ENCODE results near the gene MYEOV.

The MYEOV gene

DNA sequence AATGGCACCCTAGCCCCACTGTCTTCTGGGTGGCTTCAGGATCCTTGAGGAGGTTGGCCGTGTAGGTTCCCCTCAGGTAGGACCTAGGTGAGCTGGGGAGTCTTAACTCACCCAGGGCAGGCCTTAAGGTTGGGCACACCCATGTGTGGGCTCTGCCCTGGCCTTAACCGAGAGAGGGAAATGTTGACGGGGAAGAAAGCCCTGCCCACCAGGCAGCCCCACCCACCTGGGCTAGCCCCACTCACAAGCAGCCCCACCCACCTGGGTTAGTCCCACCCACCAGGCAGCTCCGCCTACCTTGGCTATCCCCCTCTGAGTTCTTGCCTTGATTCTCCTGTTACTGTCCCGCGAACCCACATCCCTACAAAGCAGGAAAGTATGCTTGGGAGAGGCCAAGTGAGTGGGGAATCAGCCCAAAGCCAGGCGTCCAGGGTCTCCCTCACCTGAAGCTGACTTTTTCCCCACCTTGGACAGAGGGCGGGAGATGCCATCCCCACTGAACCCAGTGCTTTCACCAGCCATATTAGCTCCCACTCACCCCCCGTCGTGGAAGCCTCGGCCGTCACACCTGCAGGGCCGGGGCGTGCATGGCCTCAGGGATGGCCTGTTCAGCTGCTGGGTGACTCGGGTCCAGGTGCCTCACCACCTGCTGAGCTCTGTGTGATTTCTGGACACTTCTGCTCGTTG, at the start of gene MYEOV:
MYEOV (plus strand) TSS at position 337 of the 687 bp plus-strand sequence. CDS start 1,200 bp downstream, outside the sequence.
- no peak for FAIRE-seq

GRCh38 chr11:69244266-69244665, 49.7 kb upstream of the MYEOV start:
- no peak for FAIRE-seq

DNA sequence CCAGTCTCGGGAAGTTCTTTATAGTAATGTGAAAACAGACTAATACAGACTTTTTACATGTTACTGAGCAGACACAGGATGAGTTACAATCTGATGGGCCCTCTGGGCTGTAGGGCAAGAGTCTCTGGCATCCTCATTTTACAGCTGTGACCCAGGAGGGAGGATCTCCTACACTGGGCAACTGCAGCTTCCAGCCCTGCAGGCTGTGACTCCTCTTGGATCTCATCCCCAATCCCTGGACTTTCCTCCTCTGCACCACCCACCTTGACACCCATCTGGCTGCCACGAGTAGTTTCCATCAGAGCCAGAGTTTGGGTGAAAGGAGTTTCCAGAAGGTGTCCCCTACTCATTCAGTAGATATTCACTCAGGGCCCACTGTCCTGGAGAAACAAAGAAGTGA, 48.9 kb upstream of the MYEOV start:
- FAIRE-seq: no peak

DNA sequence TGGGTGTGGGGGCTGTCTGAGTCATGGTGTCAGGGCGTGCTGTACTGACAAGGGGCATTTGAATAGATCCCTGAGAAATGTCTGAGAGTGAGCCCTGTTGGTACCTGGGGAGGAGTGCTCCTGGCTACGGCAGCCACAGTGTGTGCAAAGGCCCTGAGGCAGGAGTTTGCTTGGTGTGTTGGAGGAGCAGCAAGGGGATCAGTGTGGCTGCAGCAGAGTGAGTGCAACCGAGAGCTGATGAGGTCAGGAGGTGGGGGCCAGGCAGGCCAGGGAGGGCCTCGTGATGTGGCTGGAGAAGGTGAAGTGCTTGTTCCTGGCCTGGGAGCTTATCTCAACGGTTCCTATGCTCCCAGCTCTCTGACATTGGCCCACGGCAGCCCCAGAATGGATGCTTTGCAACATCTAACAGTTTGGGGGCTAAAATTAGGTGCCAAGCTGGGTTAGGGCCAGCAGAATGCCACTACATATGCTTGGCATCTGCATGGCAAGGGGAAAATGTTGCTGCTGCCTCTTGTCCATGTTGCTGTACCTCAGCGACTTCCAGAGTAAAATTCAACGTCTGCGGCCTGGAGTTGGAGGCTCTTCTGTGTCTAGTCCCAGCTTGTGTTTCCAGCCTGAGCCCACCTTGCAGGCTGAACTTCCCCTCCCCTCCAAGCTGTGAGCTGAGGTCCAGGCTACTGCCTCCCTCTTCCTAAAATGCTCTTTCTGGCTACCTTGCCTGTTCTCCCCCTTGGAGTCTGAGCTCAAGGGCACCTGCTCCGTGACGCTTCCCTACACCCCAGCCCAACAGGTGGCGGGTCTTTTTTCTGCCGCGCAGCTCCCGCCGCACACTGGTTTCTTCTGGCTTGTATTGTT, 48.2 kb upstream of the MYEOV start:
- FAIRE-seq: no peak

DNA sequence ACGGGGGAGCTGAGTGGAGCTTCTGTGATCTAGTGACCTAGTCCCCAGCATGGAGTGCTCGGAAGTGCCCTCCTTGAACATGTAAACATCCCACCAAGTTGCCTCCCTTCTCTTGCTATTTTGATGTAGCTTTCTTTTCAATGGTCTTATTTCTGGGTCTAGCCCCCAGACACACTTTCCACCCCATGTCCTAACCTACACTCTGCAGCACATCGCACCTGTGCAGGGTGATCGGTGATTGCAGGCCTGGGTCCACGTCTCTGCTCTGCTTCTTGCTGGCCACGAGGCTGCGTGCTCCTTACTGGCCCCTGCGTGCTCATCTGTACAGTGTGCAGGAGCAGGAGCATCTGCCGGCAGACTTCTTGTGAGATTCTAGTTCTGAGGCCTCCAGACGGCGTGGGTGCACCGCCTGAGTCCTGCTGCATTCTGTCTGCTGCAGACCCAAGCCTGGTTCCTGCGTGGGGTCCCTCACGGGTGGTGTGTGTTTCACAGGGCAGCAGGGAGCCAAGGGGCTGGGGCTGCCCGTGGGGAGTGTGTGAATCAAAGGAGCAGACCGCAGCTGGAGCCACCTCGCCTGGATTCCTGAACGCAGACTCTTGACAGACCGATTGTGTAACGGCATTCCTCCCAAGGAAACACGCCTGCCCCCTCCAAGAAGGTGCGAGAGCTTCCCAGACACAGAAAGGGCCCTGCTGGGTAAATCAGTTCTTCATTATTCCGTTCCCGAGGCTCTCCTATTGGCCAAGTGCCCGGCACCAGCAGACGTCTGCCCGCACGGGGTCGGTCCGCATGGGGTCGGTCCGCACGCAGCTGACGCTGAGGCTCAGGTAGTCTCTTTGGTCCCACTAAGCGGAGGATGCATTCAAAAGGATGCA, 44.4 kb upstream of the MYEOV start:
- FAIRE-seq: no peak

GRCh38 chr11:69250186-69251056, 43.5 kb upstream of the MYEOV start:
- no peak for FAIRE-seq

- FAIRE-seq: no peak
Observed at GRCh38 chr11:69251057-69251393, 42.9 kb upstream of the MYEOV start.

DNA sequence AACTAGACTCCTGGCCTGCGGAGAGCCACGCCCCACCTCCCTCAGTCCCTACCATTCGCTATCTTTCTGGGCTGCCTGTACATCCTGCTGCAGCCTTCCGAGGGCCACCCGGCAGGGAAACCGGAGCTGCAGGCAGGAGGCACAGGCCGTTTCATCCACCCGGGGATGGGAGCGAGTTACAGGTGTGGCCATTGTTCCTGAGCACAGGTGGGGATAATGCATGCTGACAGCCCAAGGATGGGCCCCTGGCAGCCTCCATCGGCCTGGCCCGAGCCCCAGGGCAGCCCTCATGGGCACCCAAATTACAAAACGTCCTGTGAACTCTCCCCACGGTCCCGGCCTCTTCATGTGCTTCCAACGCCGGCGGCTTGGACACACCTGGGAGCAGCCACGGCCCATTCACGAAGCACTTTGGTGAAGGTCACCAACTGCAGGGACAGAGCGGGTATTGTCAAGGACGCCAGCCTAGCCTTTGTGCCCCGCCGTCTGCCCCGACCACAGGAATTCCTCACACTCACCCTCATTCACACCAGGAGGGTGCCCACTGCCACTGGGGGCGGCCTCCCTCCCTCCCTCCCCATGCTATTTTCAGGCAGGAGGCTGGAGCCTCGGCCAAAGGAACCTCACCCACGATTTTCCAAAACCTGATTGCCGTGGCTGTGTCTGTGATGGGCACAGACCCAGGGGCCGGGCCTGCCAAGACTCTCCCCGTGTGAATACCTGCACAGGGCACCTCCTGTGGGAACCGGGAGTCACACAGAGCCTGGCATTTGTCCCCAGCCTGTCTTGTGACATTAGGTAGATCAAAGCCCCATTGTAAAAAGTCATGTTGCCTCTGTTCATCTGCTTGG, 42.1 kb upstream of the MYEOV start:
- no peak for FAIRE-seq

DNA sequence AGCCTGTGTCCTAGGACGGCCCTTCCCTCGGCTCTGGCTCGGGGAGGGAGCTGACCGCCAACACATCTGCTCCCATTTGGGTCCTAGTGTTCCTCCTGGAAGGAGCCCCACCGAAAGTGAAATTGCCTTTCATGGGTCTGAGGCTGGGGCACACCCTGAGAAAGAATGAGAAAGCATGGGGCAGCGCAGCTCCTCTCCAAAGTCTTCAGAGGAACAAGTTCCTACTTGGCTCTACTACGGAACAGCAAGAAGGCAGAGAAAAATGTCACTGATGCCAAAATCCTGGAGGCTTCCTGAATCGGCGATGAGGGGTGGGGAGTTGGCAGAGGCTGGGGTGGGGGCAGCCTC, 41.5 kb upstream of the MYEOV start:
- FAIRE-seq: no peak

DNA sequence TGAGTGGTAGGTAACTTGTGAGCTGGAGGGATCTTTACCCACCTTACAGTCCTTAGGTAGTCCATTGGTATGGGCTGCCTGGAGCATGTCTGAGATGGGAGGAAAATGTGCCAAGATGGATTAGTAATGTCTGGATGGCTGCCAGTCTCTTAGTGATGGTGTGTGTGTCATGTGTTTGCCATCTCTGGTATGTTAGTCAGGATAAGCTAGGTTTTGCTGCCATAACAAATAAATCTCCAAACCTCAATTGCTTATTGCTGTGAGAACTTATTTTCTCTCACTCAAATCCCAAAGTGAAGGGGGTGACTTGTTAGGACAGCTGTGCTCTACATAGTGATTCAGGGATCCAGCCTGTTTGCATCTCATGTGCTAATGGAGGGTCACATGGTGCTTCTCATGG, 40.9 kb upstream of the MYEOV start:
- FAIRE-seq: no peak

DNA sequence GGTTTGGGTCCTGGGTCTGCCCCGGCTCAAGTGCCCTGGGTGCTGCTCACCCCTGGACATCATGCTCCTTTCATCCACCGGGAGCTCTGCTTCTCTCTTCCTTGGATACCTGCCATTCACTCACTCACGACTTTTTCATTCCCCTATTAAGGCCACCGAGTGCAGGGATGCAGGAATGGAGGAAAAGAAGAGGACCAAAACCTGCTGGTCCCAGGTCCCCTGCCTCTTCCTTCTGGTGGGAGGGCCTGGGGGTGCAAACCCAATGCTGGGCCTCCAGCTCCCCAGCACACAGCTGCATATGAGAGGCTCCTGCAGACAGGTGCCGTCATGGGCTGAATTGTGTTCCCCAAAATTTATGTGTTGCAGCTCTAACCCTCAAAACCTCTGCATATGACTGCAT, 36.8 kb upstream of the MYEOV start:
- no peak for FAIRE-seq

DNA sequence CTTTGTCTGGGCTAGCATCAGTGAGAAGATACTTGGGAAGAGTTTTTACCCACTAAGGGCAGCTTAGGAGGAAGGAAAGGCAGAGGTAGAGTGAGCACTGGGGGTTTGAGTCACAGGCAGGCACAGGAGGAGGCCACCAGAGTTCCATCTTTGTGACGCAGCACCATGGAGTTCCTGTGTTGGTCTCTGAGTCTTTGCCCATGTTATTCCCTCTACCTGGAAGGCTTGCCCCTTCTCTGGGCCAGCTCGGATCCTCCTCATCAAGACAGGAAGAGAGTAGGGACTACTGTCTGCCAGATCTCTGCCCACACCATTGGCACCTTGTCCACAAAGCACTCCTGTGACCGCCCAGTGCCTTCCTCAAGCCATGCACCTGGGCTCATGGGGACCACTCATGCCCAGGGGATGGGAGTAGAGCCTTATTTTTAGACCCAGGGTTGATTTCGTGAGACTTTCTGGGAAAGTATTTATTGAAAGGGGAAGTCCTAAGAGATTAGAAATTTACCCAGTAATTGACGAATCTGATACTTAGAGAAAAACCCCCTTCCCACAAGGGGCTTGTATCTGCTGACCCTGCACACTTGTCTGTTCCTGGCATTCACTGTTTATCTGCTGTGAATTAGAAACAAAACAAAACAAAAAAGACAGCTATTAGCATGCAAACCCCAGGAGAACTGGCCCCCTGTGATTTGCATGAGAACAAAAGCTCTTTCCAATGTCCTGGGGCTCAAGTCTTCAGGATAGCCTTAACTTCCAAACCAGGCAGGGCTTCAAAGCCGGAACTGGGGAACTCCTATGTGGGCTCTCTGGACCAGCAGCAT, 35.9 kb upstream of the MYEOV start:
- FAIRE-seq: no peak

- no peak for FAIRE-seq
Observed at GRCh38 chr11:69259096-69259495, 34.9 kb upstream of the MYEOV start.

DNA sequence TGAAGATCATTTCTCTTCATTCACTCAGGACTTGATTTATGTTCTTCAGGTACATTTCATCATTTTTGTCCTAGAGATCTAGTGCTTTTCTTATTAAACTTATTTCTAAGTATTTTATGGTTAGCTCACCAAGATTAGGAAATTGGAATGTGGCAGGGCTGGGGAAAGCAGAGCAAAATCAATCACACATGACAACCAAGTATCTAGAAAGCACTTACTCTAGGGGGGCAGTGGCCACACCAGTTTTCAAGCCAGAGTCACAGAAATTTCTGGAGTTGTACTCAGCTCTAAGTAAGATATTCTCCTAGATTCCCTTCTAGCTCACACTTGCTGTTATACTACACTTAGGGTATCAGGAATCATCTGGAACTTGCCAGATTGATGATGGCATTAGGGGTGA, 33.3 kb upstream of the MYEOV start:
- FAIRE-seq: no peak

GRCh38 chr11:69261116-69261515, 32.8 kb upstream of the MYEOV start:
- FAIRE-seq: no peak

- no peak for FAIRE-seq
Observed at GRCh38 chr11:69262918-69263735, 30.8 kb upstream of the MYEOV start.

- no peak for FAIRE-seq
Observed at GRCh38 chr11:69263736-69264052, 30.3 kb upstream of the MYEOV start.

- FAIRE-seq: no peak
Observed at GRCh38 chr11:69264486-69264885, 29.5 kb upstream of the MYEOV start.

DNA sequence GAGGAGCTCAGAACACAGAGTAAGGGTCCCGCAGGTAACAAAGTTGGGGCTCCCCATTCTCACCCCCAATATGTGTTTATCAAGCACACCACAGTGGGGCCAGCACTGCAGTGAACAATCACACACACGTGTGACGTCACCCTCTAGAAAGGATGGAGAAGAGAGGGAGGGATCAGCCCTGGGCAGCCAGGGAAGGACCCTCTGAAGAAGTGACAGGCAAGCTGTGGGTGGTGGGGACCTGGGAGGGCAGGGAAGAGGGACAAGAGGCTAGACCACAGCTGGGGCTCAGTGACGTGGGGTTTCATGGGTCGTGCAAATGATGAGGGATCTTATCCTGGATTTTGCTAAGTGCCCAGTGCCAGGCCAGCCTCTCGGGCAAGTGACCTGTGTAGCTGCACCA, 28.7 kb upstream of the MYEOV start:
- FAIRE-seq: no peak

- FAIRE-seq: no peak
Observed at GRCh38 chr11:69265911-69266510, 27.9 kb upstream of the MYEOV start.

Data from islet of Langerhans (tissue), 1 donor.